Measurements from ENCODE around the gene ACSL5.

GRCh38 chr10:112421731-112422130 is 47.8 kb downstream of the ACSL5 start:
- TF ChIP-seq CTCF (IDR thresholded peaks at IDR 0.05; ENCODE audit: insufficient read depth, low read depth, low read length) (no peak), EZH2 (IDR thresholded peaks at IDR 0.05; ENCODE audit: insufficient read depth, low read length) (no peak)

Measured in astrocyte (in vitro differentiated cells and primary cell).